HG03439 (cell line): Measurements from ENCODE around the gene TMEM255B.

Experiments
- ATAC-seq: cut with Tn5 transposase; IDR thresholded peaks from one replicate; pipeline ENCODE4 v1.9.1; 2021; ENCODE audit warnings: mild to moderate bottlenecking, moderate library complexity; ENCODE audit not compliant: unreplicated experiment

The TMEM255B gene

GRCh38 chr13:113845055-113845454 lies 86.0 kb downstream of the TMEM255B start:
- no peak for ATAC-seq

- ATAC-seq: no peak
Measured at GRCh38 chr13:113845723-113846635, 87.0 kb downstream of the TMEM255B start.

- no peak for ATAC-seq
Measured at GRCh38 chr13:113846636-113847318, 87.8 kb downstream of the TMEM255B start.

- no peak for ATAC-seq
Measured at GRCh38 chr13:113848020-113848419, 89.0 kb downstream of the TMEM255B start.

GRCh38 chr13:113848431-113849260 lies 89.6 kb downstream of the TMEM255B start:
- ATAC-seq: no peak

- no peak for ATAC-seq
Measured at GRCh38 chr13:113849546-113849945, 90.5 kb downstream of the TMEM255B start.

- no peak for ATAC-seq
Measured at GRCh38 chr13:113849981-113850721, 91.1 kb downstream of the TMEM255B start.

- ATAC-seq: no peak
Measured at GRCh38 chr13:113850722-113851479, 91.9 kb downstream of the TMEM255B start.

GRCh38 chr13:113851480-113851803 lies 92.4 kb downstream of the TMEM255B start:
- no peak for ATAC-seq

- ATAC-seq: no peak
Measured at GRCh38 chr13:113851826-113852535, 93.0 kb downstream of the TMEM255B start.

- no peak for ATAC-seq
Measured at GRCh38 chr13:113852536-113853517, 93.8 kb downstream of the TMEM255B start.

- no peak for ATAC-seq
Measured at GRCh38 chr13:113853518-113854237, 94.7 kb downstream of the TMEM255B start.

GRCh38 chr13:113854238-113855011 lies 95.4 kb downstream of the TMEM255B start:
- no peak for ATAC-seq

GRCh38 chr13:113855012-113855921 lies 96.2 kb downstream of the TMEM255B start:
- ATAC-seq: no peak

GRCh38 chr13:113855931-113856715 lies 97.1 kb downstream of the TMEM255B start:
- ATAC-seq: no peak
